Measurements from ENCODE around the gene IL12A.

- TF ChIP-seq CTCF (IDR thresholded peaks at IDR 0.05; ENCODE audit: insufficient read depth, low read length) (no peak), GABPA (IDR thresholded peaks at IDR 0.05; ENCODE audit: low read depth) (no peak), POLR2AphosphoS5 (IDR thresholded peaks at IDR 0.05; ENCODE audit: low read depth) (no peak), REST (IDR thresholded peaks at IDR 0.05; ENCODE audit: insufficient replicate concordance, low read depth) (no peak)
These were observed 33.4 kb downstream of the IL12A start for GRCh38 chr3:160022068-160022467.
